HG02798 (cell line): ENCODE data around the gene FLNA.
"Not testable (repeated sequence)": the region's sequence is repeated elsewhere in the genome, so short reads cannot be mapped to it uniquely, and the experiment has no call there.

Source experiments
- ATAC-seq: cut with Tn5 transposase; IDR thresholded peaks from one replicate; pipeline ENCODE4 v1.9.1; 2021; ENCODE audit warnings: mild to moderate bottlenecking; ENCODE audit not compliant: unreplicated experiment, poor library complexity

FLNA gene

DNA sequence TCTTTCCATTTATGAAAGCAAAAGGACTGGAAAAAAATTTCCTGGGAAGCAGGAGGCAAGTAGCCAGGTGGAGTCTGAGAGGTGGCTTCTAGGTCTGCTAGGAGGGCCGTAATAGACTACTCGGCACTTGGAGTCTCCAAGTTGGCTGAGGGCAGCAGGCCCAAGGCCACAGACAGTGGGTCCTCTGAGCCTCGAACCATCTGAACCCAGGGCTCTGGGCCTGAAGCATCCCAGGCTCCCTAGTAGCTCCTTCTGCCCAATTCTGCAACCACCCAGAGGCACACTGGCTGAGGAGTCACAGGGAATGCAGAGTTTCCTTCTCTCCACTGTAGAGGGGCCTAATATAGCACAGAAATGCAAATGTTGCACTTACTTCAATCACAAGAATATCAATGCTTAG is 59.0 kb downstream of the FLNA start:
- ATAC-seq = no peak

- ATAC-seq = no peak
Observed at GRCh38 chrX:154313147-154313546, 61.3 kb downstream of the FLNA start.

- no peak for ATAC-seq
Observed at GRCh38 chrX:154312116-154312515, 62.3 kb downstream of the FLNA start.

GRCh38 chrX:154310616-154311536 is 63.6 kb downstream of the FLNA start:
- no peak for ATAC-seq

DNA sequence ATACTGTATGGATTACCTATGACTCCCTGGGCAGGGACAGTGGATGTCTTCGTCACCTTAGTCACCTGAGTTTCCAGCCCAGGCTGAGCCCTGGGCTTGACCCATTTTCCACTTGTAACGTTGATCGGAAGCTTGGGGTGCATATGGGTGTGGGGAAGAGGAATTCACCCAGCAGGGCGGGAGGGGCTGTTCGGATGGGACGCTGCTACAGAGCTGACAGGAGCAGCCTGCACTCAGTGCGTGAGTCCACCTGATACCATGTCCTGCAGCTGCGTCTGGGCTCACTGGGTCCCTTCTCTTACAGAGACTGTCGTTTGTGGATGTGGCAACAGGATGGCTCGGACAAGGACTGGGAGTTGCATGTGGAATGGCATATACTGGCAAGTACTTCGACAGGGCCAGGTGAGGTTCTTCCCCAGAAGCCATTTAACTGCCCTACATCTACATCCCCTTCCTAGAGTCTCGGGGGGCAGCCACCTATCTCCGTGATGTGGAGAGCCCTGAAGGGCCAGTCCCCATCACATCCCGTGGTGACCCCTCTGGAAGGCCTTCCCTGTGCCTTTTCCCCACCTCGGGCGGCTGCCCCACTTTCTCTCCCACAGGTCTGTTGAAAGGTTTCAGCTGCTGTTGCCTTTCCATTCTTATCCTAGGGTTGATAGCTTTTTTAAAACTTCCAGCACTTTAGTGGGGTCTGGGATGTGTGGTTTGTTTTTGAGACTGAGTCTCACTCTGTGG is 65.2 kb downstream of the FLNA start:
- ATAC-seq = no peak

- ATAC-seq = no peak
Observed at GRCh38 chrX:154308108-154308946, 66.1 kb downstream of the FLNA start.

GRCh38 chrX:154307202-154307601 is 67.2 kb downstream of the FLNA start:
- ATAC-seq = no peak

DNA sequence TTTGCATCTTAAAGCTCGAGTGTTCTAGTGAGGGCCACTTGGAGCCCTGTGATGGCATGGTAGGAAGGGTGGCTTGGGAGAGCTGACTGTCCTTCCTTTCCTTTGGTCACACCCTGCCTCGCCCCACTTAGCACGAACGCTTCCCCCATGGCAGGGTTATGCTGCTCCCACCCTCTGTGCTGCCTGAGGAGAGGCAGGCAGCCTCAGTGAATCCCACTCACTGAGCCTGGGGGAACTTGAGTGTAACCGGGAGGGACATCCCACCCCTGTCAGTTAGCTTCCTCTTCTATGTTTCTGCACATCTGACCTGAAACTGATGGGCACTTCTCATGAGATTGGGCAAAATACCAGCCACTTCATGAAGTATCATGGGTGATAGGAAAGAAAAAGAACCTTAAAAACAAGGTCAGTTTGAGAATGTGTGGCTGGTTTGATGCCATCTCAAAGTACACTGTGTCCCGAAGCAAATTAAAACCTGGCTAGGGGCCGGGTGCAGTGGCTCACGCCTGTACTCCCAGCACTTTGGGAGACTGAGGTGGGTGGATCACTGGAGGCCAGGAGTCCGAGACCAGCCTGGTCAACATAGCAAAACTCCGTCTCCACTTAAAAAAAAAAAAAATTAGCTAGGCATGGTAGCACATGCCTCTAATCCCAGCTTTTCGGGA is 68.8 kb downstream of the FLNA start:
- no peak for ATAC-seq

GRCh38 chrX:154304846-154305245 is 69.6 kb downstream of the FLNA start:
- ATAC-seq = no peak

DNA sequence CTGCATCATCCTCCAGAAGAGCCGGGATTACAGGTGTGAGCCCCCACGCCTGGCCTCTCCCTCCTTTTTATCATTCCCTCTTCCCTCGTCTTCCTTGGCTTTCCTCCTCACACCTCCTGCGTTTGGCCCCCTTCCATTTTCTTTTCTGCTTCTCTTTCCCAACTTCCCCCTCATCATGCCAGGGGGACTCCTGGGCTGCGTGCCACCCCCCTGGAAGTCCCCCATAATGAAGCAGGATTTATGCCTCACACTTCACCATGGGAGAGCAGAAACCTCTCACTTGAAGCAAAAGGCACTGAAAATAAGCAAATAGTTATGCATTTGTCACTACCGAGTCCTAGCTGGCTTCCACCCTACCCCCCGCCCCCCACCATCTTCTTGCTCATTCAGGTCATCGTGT is 71.0 kb downstream of the FLNA start:
- ATAC-seq = no peak

DNA sequence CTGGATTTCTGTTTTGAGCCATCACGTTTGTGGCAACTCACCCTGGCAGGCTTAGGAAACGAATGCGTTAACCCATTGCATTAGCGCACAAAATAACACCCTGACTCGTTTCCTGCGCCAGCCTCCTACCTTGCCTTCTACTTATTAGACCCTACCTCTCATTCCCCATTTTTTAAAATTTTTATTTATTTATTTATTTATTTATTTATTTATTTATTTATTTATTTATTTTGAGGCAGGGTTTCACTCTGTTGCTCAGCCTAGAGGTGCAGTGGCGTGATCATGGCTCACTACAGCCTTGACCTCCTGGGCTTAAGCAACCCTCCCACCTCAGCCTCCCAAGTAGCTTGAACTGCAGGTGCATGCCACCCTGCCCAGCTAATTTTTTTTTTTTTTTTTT is 71.4 kb downstream of the FLNA start:
- ATAC-seq = not testable (repeated sequence)

DNA sequence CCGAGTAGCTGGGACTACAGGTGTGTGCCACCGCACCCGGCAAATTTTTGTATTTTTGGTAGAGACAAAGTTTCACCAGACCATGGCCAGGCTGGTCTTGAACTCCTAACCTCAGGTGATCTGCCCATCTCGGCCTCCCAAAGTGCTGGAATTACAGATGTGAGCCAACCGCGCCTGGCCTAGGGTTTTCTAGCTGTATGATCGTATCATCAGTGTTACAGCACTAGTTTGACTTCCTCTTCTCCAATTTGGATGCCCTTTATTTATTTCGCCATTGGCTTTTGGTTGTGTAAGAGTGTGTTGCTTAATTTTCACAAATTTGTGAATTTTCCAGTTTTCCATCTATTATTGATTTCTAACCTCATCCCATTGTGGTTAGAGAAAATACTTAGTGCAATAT is 73.6 kb downstream of the FLNA start:
- no peak for ATAC-seq
